COLO668 (cell line): ENCODE data around the gene IRF3.

Experiments
- DNase-seq: peaks from one replicate; lab custom pipeline; 2025; ENCODE audit not compliant: unreplicated experiment; lab: John Stamatoyannopoulos, UW

Gene IRF3

GRCh38 chr19:49687566-49688316 lies 22.1 kb upstream of the IRF3 start:
- DNase-seq, result no peak

- no peak for DNase-seq
These were observed 21.5 kb upstream of the IRF3 start for GRCh38 chr19:49687150-49687549.

GRCh38 chr19:49686503-49687088 lies 20.9 kb upstream of the IRF3 start:
- no peak for DNase-seq

GRCh38 chr19:49685845-49686332 lies 20.2 kb upstream of the IRF3 start:
- no peak for DNase-seq

GRCh38 chr19:49684983-49685553 lies 19.4 kb upstream of the IRF3 start:
- DNase-seq, result no peak

GRCh38 chr19:49684251-49684982 lies 18.8 kb upstream of the IRF3 start:
- DNase-seq, result peak; percentile 32

GRCh38 chr19:49683814-49684250 lies 18.2 kb upstream of the IRF3 start:
- no peak for DNase-seq

- no peak for DNase-seq
These were observed 16.6 kb upstream of the IRF3 start for GRCh38 chr19:49682274-49682673.

- DNase-seq, result no peak
These were observed 16.2 kb upstream of the IRF3 start for GRCh38 chr19:49681830-49682229.

GRCh38 chr19:49680421-49681351 lies 15.0 kb upstream of the IRF3 start:
- peak; percentile 85 for DNase-seq

GRCh38 chr19:49679771-49680413 lies 14.2 kb upstream of the IRF3 start:
- no peak for DNase-seq

- peak; percentile 60 for DNase-seq
These were observed 13.5 kb upstream of the IRF3 start for GRCh38 chr19:49678985-49679770.

GRCh38 chr19:49677901-49678674 lies 12.4 kb upstream of the IRF3 start:
- peak; percentile 78 for DNase-seq

GRCh38 chr19:49677231-49677900 lies 11.7 kb upstream of the IRF3 start, which contains the start of gene PRMT1:
Gene PRMT1, plus strand, starts transcription at chr19:49677271. Its CDS starts 10 bp downstream, at chr19:49677281.
- peak; percentile 62 for DNase-seq

- DNase-seq, result peak; percentile 99
These were observed 11.2 kb upstream of the IRF3 start for GRCh38 chr19:49676784-49677230.

- peak; percentile 89 for DNase-seq
These were observed 10.6 kb upstream of the IRF3 start for GRCh38 chr19:49676136-49676783.
